NCI-H82 (cell line): ENCODE measurements around the gene TAB3.

Experiments used
- DNase-seq: peaks from one replicate; lab custom pipeline; 2025; lab: John Stamatoyannopoulos, UW

TAB3 gene

DNA sequence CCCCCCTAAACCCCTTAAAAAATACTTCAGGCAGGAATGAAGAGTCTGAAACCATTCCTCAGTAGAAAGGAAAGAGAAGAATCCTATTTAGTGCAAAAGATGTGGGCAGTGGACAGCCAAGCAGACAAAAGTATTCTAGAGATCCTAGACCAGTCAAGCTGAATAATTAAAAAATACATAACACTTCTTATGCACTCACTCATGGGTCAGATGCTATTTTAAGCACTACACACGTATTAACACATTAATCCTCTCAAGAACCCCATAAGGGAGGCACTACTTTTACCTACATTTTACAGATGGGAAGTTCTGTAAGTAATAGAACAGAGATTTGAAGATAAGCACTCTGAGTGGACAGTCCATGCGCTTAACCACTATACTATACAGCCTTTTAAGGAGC, 5.9 kb downstream of the TAB3 start:
- no peak for DNase-seq

- no peak for DNase-seq
Measured at GRCh38 chrX:30881797-30882196, 7.3 kb downstream of the TAB3 start.

GRCh38 chrX:30881390-30881789, 7.7 kb downstream of the TAB3 start:
- no peak for DNase-seq

- no peak for DNase-seq
Measured at GRCh38 chrX:30880058-30880457, 9.0 kb downstream of the TAB3 start.

DNA sequence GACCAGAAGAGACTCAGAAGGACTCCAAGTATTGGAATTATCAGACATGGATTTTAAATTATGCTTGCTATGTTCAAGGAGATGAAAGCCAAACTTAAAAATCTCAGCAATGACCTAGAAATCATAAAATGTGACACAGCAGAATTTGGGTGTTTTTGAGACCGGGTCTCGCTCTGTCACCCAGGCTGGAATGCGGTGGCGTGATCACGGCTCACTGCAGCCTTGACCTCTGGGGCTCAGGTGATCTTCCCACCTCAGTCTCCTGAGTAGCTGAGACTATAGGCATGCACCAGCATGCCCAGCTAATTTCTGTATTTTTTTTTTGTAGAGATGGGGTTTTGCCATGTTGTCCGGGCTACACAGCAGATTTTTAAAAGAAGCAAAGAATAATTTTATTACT, 12.7 kb downstream of the TAB3 start:
- no peak for DNase-seq

GRCh38 chrX:30875957-30876356, 13.1 kb downstream of the TAB3 start:
- no peak for DNase-seq

GRCh38 chrX:30874851-30875250, 14.2 kb downstream of the TAB3 start:
- DNase-seq = no peak

DNA sequence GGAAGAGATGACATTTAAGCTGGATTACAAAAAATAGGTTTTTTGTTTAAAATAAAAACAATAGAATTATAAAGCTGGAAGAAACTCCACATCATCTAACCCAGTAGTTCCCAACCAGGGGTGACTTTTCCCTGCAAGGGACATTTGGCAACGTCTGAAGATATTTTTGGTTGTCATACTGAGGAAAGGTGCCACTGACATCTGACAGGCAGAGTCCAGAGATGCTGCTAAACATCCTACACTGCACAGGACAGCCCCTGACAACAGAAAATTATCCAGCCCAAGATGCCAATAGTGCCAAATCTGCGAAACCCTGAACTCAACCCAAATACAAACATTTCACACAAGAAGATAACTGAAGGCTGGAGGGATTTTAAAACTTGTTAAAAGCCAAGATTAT, 18.5 kb downstream of the TAB3 start:
- DNase-seq = no peak

GRCh38 chrX:30865612-30866011, 23.4 kb downstream of the TAB3 start:
- DNase-seq = no peak

GRCh38 chrX:30865015-30865414, 24.0 kb downstream of the TAB3 start:
- peak; percentile 29 for DNase-seq

- no peak for DNase-seq
Measured at GRCh38 chrX:30864383-30864785, 24.7 kb downstream of the TAB3 start.

DNA sequence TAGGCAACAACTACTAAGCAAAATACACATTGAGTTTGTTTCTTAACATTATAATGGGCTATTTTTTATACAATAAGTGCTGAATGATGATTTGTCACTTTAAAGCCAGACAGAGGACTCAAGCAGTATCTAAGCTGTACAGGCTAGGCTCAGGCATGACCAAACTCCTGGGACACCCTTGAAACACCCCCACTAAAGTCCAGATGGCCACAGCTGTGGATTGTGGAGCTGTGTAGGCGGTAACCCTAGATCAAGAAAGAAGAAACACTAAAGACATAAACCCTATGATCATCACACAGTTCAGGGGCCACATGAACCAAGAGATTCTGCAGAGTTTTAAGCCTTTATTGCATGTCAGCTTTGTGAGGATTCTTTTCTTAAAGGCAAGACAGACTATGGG, 25.1 kb downstream of the TAB3 start:
- DNase-seq = peak; percentile 3

DNA sequence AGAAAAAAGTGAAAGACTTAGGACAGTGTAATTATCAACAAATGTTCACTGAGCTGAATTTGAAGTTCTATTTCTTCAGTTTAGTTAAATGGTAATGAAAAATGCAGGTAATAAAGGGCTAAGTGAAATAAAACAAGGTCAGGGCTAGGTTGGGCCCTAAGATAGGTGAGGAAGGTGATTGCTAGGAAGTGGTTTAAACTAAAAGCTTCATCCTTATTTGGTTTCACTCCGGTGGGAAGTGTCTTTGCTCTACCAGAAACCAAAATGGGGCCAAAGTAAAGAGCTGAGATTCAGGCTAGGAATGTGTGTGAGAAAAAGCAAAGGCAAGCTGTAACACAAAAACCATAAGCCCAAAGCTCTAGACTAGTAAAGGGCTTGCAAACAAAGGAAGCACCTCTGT, 31.0 kb downstream of the TAB3 start:
- DNase-seq = no peak

DNA sequence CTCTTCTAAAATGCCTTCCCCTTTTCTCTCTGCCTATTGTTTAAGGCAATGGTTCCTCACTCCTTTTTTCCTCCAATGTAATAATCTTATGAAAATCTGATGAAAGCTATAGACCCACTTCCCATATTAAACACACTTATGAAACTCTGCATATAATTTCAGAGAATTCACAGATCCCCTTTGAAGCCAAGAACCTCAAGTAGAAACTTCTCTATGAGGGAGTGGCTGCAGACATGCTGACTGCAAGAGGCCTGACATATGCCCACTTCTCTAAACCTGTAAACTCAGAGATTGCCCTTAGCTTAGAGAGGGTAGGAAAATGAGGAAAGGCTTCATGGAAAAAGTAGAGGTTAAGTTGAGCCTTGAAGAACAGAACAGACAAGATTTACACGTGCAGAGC, 37.6 kb downstream of the TAB3 start:
- no peak for DNase-seq

DNA sequence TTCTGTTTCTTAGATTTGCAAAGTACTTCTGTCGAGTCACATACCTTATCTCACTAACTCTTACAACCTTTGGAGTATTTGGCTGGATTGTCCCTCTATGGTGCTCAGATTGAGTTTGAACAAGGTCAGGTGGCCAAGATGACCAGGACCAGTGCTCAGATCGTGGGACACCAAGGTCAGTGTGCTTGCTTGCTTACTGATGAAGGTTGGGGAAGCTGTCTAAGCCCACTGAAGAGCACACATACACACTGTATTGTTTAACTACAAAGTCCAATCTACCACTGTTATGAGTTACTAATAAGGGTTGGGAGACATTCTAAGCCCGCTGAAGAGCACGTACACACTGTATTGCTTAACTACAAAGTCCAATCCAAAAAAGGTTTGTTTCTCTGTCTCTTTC, 53.7 kb downstream of the TAB3 start:
- DNase-seq = no peak

GRCh38 chrX:30833896-30834295, 55.2 kb downstream of the TAB3 start:
- no peak for DNase-seq

DNA sequence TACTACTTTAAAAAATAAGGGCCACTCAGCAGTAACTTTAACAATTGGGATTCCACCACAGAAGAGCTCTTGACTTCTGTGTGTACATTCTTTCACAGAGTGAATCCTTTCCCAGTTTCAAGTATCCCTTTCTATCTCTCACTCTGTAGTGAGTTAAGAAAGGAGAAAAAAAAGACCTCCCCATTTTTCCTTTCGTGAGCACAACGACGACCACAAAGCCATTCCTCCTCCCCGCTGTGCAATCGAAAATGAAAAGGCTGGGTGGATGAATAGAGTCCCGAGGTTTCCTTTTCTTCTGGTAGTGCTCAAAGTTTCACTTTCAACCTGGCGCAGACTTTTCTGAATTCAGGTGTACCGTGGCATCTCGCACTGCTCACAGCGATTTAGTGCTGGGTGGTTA, 58.0 kb downstream of the TAB3 start:
- no peak for DNase-seq

- DNase-seq = no peak
Measured at GRCh38 chrX:30830326-30830943, 58.6 kb downstream of the TAB3 start.

DNA sequence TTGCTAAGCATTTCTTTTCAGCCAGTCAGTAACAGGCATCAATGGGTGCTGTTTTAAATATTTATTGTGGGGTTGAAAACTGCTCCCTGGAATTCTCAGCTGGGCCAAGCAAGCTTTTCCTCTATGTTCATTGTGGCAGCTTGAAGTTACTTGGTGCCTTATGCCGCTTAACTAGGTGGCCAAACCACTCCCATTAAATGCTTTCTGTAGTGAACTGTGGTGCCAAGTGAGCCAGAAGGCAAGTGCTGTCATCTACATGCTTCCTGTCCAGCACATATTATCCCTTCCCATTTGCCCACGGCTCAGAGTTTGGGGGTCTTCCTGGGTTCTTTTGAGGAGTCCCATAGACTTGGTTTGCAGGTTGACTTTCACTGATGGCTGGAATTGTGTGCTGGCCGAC, 64.8 kb downstream of the TAB3 start:
- DNase-seq = no peak

- no peak for DNase-seq
Measured at GRCh38 chrX:30822764-30823163, 66.3 kb downstream of the TAB3 start.

GRCh38 chrX:30822068-30822681, 66.9 kb downstream of the TAB3 start:
- DNase-seq = peak; percentile 60

DNA sequence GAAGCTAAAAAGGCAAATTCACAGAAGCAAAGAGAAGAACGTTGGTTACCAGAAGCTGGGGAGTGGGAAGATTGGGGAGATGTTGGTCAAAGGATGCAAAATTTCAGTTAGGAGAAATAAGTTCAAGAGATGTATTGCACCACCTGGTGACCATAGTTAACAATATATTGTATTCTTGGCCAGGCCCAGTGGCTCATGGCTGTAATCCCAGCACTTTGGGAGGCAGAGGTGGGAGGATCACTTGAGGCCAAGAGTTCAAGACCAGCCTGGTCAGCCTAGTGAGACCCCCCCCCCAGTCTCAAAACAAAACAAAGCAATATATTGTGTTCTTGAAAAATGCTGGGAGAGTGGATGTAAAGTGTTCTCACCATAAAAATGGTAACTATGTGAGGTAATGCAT, 67.9 kb downstream of the TAB3 start:
- peak; percentile 2 for DNase-seq

GRCh38 chrX:30819080-30819479, 70.0 kb downstream of the TAB3 start:
- no peak for DNase-seq

- DNase-seq = no peak
Measured at GRCh38 chrX:30816079-30816478, 73.0 kb downstream of the TAB3 start.
